HG03565 (cell line): ENCODE data around the gene TDRD10.
"Not testable (repeated sequence)": the region's sequence is repeated elsewhere in the genome, so short reads cannot be mapped to it uniquely, and the experiment has no call there.

Experiments
- ATAC-seq: cut with Tn5 transposase; IDR thresholded peaks from one replicate; pipeline ENCODE4 v1.9.1; 2021; ENCODE audit warnings: mild to moderate bottlenecking, moderate library complexity; ENCODE audit not compliant: unreplicated experiment

TDRD10 gene

GRCh38 chr1:154514066-154514553 lies 12.1 kb downstream of the TDRD10 start:
- no peak for ATAC-seq

GRCh38 chr1:154517661-154518060 lies 15.6 kb downstream of the TDRD10 start:
- no peak for ATAC-seq

GRCh38 chr1:154519591-154519991 lies 17.6 kb downstream of the TDRD10 start:
- no peak for ATAC-seq

GRCh38 chr1:154520333-154520732 lies 18.3 kb downstream of the TDRD10 start:
- no peak for ATAC-seq

GRCh38 chr1:154521695-154522094 lies 19.7 kb downstream of the TDRD10 start:
- no peak for ATAC-seq

- no peak for ATAC-seq
Observed at GRCh38 chr1:154524881-154525280, 22.9 kb downstream of the TDRD10 start.

- no peak for ATAC-seq
Observed at GRCh38 chr1:154527192-154527591, 25.2 kb downstream of the TDRD10 start.

GRCh38 chr1:154529308-154529707 lies 27.3 kb downstream of the TDRD10 start:
- no peak for ATAC-seq

GRCh38 chr1:154531950-154532349 lies 29.9 kb downstream of the TDRD10 start:
- not testable (repeated sequence) for ATAC-seq

GRCh38 chr1:154533952-154534844 lies 32.2 kb downstream of the TDRD10 start:
- no peak for ATAC-seq

- ATAC-seq: no peak
Observed at GRCh38 chr1:154536570-154536969, 34.6 kb downstream of the TDRD10 start.

GRCh38 chr1:154539486-154540483 lies 37.8 kb downstream of the TDRD10 start:
- no peak for ATAC-seq

GRCh38 chr1:154541231-154541630 lies 39.2 kb downstream of the TDRD10 start:
- ATAC-seq: no peak

- no peak for ATAC-seq
Observed at GRCh38 chr1:154546264-154547063, 44.4 kb downstream of the TDRD10 start.

GRCh38 chr1:154547105-154547732 lies 45.2 kb downstream of the TDRD10 start:
- ATAC-seq: no peak

- no peak for ATAC-seq
Observed at GRCh38 chr1:154548028-154548427, 46.0 kb downstream of the TDRD10 start.

- ATAC-seq: no peak
Observed at GRCh38 chr1:154549202-154549770, 47.3 kb downstream of the TDRD10 start.

- no peak for ATAC-seq
Observed at GRCh38 chr1:154550070-154550469, 48.1 kb downstream of the TDRD10 start.

GRCh38 chr1:154550657-154551056 lies 48.6 kb downstream of the TDRD10 start:
- no peak for ATAC-seq

- no peak for ATAC-seq
Observed at GRCh38 chr1:154551474-154551873, 49.5 kb downstream of the TDRD10 start.
